Measurements from ENCODE around the gene USP54. TPM values are rescaled to one million over a fixed set of nuclear protein-coding genes. Genes with fewer than 3 reads are reported as not detected.

USP54 gene
- total and polyA plus RNA-seq, 2 of the 13 experiments (the other 11 are each of a cell fraction or from before 2014, with no cell fraction given), result 18.1 to 25.0 TPM

- TF ChIP-seq CBX2 (IDR thresholded peaks at IDR 0.05; ENCODE audit: low read depth, low read length) (no peak), CBX2 (CRISPR knock-in tag; IDR thresholded peaks at IDR 0.05; ENCODE audit: low read depth) (no peak), TFAP4 (IDR thresholded peaks at IDR 0.05; ENCODE audit: borderline replicate concordance, low read depth) (no peak), SCMH1 (CRISPR knock-in tag; IDR thresholded peaks at IDR 0.05; ENCODE audit: borderline replicate concordance) (no peak), ZNF331 (CRISPR knock-in tag; IDR thresholded peaks at IDR 0.05) (no peak), ZNF33A (CRISPR knock-in tag; IDR thresholded peaks at IDR 0.05; ENCODE audit: borderline replicate concordance) (no peak), ZNF772 (CRISPR knock-in tag; IDR thresholded peaks at IDR 0.05) (no peak), ZFAT (CRISPR knock-in tag; conservative IDR thresholded peaks at IDR 0.05) (no peak), ATF7 (IDR thresholded peaks at IDR 0.05) (no peak), ATF7 (CRISPR knock-in tag; IDR thresholded peaks at IDR 0.05) (no peak), ZBTB8A (CRISPR knock-in tag; IDR thresholded peaks at IDR 0.05; ENCODE audit: borderline replicate concordance, low read depth) (no peak), ZNF160 (CRISPR knock-in tag; IDR thresholded peaks at IDR 0.05) (no peak), ZNF143 (CRISPR knock-in tag; IDR thresholded peaks at IDR 0.05) (no peak), ZNF317 (CRISPR knock-in tag; IDR thresholded peaks at IDR 0.05) (no peak), CEBPG (CRISPR knock-in tag; IDR thresholded peaks at IDR 0.05) (no peak), FOXK1 (CRISPR knock-in tag; IDR thresholded peaks at IDR 0.05; ENCODE audit: borderline replicate concordance, low read depth) (no peak), PITX1 (CRISPR knock-in tag; IDR thresholded peaks at IDR 0.05) (peak; percentile 54; the same call in 1 of the 2 replicates), MAX (IDR thresholded peaks at IDR 0.05) (peak; percentile 3; the same call in 1 of the 2 replicates), ARNT (IDR thresholded peaks at IDR 0.05) (no peak), DMTF1 (CRISPR knock-in tag; IDR thresholded peaks at IDR 0.05) (no peak), RORA (CRISPR knock-in tag; IDR thresholded peaks at IDR 0.05) (no peak), ZNF350 (CRISPR knock-in tag; IDR thresholded peaks at IDR 0.05; ENCODE audit: borderline replicate concordance, low read depth) (peak; percentile 2; the same call in 1 of the 2 replicates), ZNF10 (CRISPR knock-in tag; IDR thresholded peaks at IDR 0.05; ENCODE audit: borderline replicate concordance, low read depth) (no peak), PBX3 (CRISPR knock-in tag; IDR thresholded peaks at IDR 0.05; ENCODE audit: borderline replicate concordance) (no peak), POLR2AphosphoS2 (IDR thresholded peaks at IDR 0.05; ENCODE audit: low read depth, low read length) (no peak), BRD4 (CRISPR knock-in tag; IDR thresholded peaks at IDR 0.05) (no peak), KDM5B (CRISPR knock-in tag; IDR thresholded peaks at IDR 0.05; ENCODE audit: borderline replicate concordance) (0 out of 2 replicates have a peak, but pooled peaks have one; percentile 1)
These were observed 34.1 kb upstream of the USP54 start (continued) for GRCh38 chr10:73625004-73625883.
